Gastroesophageal sphincter (tissue), 3 donors: ENCODE measurements around the gene KCNIP4.

Experiments used
- CTCF ChIP-seq, 4 experiments: fragments of 200-600 bp in 2 of 4; fragments of 450-650 bp in 2 of 4; sonication (generic) in 1 of 4; IDR thresholded peaks; one replicate each; pipeline ENCODE4 v1.5.1; 2017 to 2019; ENCODE audit warnings: antibody characterized with exemption in 4 of 4, mild to moderate bottlenecking in 2 of 4, moderate library complexity in 2 of 4
- EP300 ChIP-seq: sonication (generic); formaldehyde crosslinking; IDR thresholded peaks from one replicate; pipeline ENCODE4 v1.6.1; 2017; ENCODE audit warnings: antibody characterized with exemption, mild to moderate bottlenecking
- POLR2A ChIP-seq, 2 donors: fragments of 450-650 bp; IDR thresholded peaks; one replicate each; pipeline ENCODE4 v1.6.1; 2017; ENCODE audit warnings: antibody characterized with exemption in 2 of 2, mild to moderate bottlenecking in 2 of 2, moderate library complexity in 1 of 2
- POLR2AphosphoS5 ChIP-seq: sonication (generic); formaldehyde crosslinking; IDR thresholded peaks from one replicate; pipeline ENCODE4 v1.6.1; 2017; ENCODE audit warnings: antibody characterized with exemption

- TF ChIP-seq CTCF (IDR thresholded peaks at IDR 0.05) (no peak), EP300 (no peak), POLR2AphosphoS5 (no peak), POLR2A (IDR thresholded peaks at IDR 0.05) (no peak)
These were observed 582.3 kb downstream of the KCNIP4 start for GRCh38 chr4:21366312-21366711.
